Ovary (tissue), 1 donor: Measurements from ENCODE around the gene IL36A.

ENCODE experiments used
- EP300 ChIP-seq: sonication (generic); formaldehyde crosslinking; IDR thresholded peaks from one replicate; pipeline ENCODE4 v1.6.1; 2017; ENCODE audit warnings: antibody characterized with exemption
- POLR2A ChIP-seq: fragments of 450-650 bp; IDR thresholded peaks from one replicate; pipeline ENCODE4 v1.6.1; 2017; ENCODE audit warnings: antibody characterized with exemption, mild to moderate bottlenecking, moderate library complexity

- no peak for TF ChIP-seq EP300
- no peak for TF ChIP-seq POLR2A
These were observed 28.8 kb downstream of the IL36A start for GRCh38 chr2:113034016-113034415.
